SU-DHL-6 (cell line): ENCODE measurements around the gene SEZ6L.

Experiments
- H2AFZ ChIP-seq: fragments of 200-600 bp; sonication (generic); 2 replicates; pipeline ENCODE4 v1.6.1; 2014; ENCODE audit warnings: low read depth, mild to moderate bottlenecking, moderate library complexity, mixed read lengths, antibody characterized with exemption, low read length; ENCODE audit not compliant: severe bottlenecking
- H3F3A ChIP-seq: fragments of 200-600 bp; shearing (Covaris generic); 2 replicates; pipeline ENCODE4 v1.6.0; 2016; ENCODE audit warnings: antibody characterized with exemption, mild to moderate bottlenecking; ENCODE audit not compliant: insufficient read depth
- H3K27ac ChIP-seq: fragments of 200-600 bp; sonication (generic); 2 replicates; pipeline ENCODE4 v1.5.1; 2016; ENCODE audit warnings: low read depth, mild to moderate bottlenecking, low read length, moderate library complexity, mixed read lengths
- H3K27me3 ChIP-seq: fragments of 200-600 bp; sonication (generic), shearing (Covaris generic); 2 replicates; pipeline ENCODE4 v1.6.0; 2014; ENCODE audit warnings: mild to moderate bottlenecking, low read length
- H3K36me3 ChIP-seq: fragments of 200-600 bp; sonication (generic); 2 replicates; pipeline ENCODE4 v1.6.1; 2014; ENCODE audit warnings: mild to moderate bottlenecking, low read length, mixed read lengths
- H3K4me2 ChIP-seq: fragments of 300-600, 200-600 bp; shearing (Covaris generic), sonication (generic); 2 replicates; pipeline ENCODE4 v1.6.0; 2014; ENCODE audit warnings: low read length, low read depth, mild to moderate bottlenecking; ENCODE audit not compliant: poor library complexity, severe bottlenecking
- H3K4me3 ChIP-seq: fragments of 200-600 bp; sonication (generic); 2 replicates; pipeline ENCODE4 v1.5.1; 2014; ENCODE audit warnings: antibody characterized with exemption, low read length, mild to moderate bottlenecking, mixed read lengths; ENCODE audit not compliant: insufficient read depth, poor library complexity, severe bottlenecking
- H3K79me2 ChIP-seq: fragments of 200-600 bp; sonication (generic); 2 replicates; pipeline ENCODE4 v1.6.1; 2014; ENCODE audit warnings: mild to moderate bottlenecking, low read length, moderate library complexity; ENCODE audit not compliant: insufficient read depth
- H3K9ac ChIP-seq: fragments of 200-600 bp; sonication (generic); 2 replicates; pipeline ENCODE4 v1.7.0; 2014; ENCODE audit warnings: mild to moderate bottlenecking, low read length
- H3K9me2 ChIP-seq: fragments of 200-600 bp; sonication (generic); replicated peaks from 2 replicates; pipeline ENCODE4 v1.6.1; 2014; ENCODE audit warnings: low read length; ENCODE audit not compliant: insufficient read depth
- H3K9me3 ChIP-seq: fragments of 200-600 bp; sonication (generic); 2 replicates; pipeline ENCODE4 v1.6.1; 2014; ENCODE audit warnings: low read length, mixed read lengths; ENCODE audit not compliant: insufficient read depth
- H4K20me1 ChIP-seq: fragments of 200-600 bp; sonication (generic); 2 replicates; pipeline ENCODE4 v1.6.1; 2014; ENCODE audit warnings: low read depth, mild to moderate bottlenecking, antibody characterized with exemption, low read length, moderate library complexity, mixed read lengths
- CTCF ChIP-seq: fragments of 200-600 bp; sonication (generic); IDR thresholded peaks from one replicate; pipeline ENCODE4 v1.5.1; 2017; ENCODE audit warnings: antibody characterized with exemption, mild to moderate bottlenecking, low read length, moderate library complexity; ENCODE audit not compliant: insufficient read depth, poor library complexity, severe bottlenecking
- EZH2phosphoT487 ChIP-seq: fragments of 200-600 bp; sonication (generic), shearing (Covaris generic); conservative IDR thresholded peaks from 2 replicates; pipeline ENCODE4 v1.6.1; 2018; ENCODE audit warnings: mild to moderate bottlenecking, antibody characterized with exemption, low read length, moderate library complexity, mixed read lengths

The SEZ6L gene

DNA sequence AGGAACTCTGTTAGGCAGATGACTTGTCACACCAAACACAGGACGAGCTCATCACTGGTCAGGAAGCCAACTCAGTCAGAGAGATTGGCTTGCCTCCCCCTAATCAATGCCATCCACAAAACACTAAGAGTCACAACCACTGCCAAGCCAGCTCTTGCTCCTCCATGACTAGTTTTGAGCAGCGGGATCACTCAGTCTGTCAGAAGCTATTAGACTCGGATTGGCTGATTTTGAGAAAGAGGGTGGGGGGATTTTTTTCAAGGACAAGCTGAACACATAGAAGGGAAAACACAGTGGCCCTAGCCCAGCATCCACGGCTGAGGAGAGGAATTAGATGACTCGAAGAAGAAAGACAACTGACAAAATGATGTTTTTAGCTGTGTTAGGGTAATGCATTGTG, 55.9 kb downstream of the SEZ6L start:
- H3K36me3 ChIP-seq: no peaks in the 10 kb centered on the region
- TF ChIP-seq EZH2phosphoT487: no peak
- TF ChIP-seq CTCF: no peak
- no peaks in the 10 kb centered on the region for H3K9me2 ChIP-seq
- H3K4me3 ChIP-seq: no peak overlapping the region
- no peak overlapping the region for H3K27ac ChIP-seq
- no peak overlapping the region for H3K9ac ChIP-seq
- H3K4me2 ChIP-seq: no peak overlapping the region
- H3K9me3 ChIP-seq: no peaks in the 10 kb centered on the region
- no peaks in the 10 kb centered on the region for H3K27me3 ChIP-seq
- no peaks in the 10 kb centered on the region for H3K79me2 ChIP-seq
- H2AFZ ChIP-seq: no peak overlapping the region
- no peaks in the 10 kb centered on the region for H3F3A ChIP-seq
- no peaks in the 10 kb centered on the region for H4K20me1 ChIP-seq

- no peaks in the 10 kb centered on the region for H3F3A ChIP-seq
- H3K9me3 ChIP-seq: no peaks in the 10 kb centered on the region
- no peaks in the 10 kb centered on the region for H3K9me2 ChIP-seq
- H4K20me1 ChIP-seq: no peaks in the 10 kb centered on the region
- TF ChIP-seq CTCF (no peak), EZH2phosphoT487 (no peak)
- no peak overlapping the region for H3K9ac ChIP-seq
- no peak overlapping the region for H3K4me2 ChIP-seq
- H3K79me2 ChIP-seq: no peaks in the 10 kb centered on the region
- H3K36me3 ChIP-seq: no peaks in the 10 kb centered on the region
- H3K27me3 ChIP-seq: no peaks in the 10 kb centered on the region
- H3K4me3 ChIP-seq: no peak overlapping the region
- H3K27ac ChIP-seq: no peak overlapping the region
- no peak overlapping the region for H2AFZ ChIP-seq
Observed at GRCh38 chr22:26226538-26227297, 57.5 kb downstream of the SEZ6L start.

- Histone ChIP-seq H2AFZ (no peak overlapping the region), H3K4me2 (no peak overlapping the region), H3K27ac (no peak overlapping the region), H3K79me2 (no peaks in the 10 kb centered on the region), H4K20me1 (no peaks in the 10 kb centered on the region), H3K4me3 (no peak overlapping the region), H3K9me2 (no peaks in the 10 kb centered on the region), H3K9ac (no peak overlapping the region), H3K9me3 (no peaks in the 10 kb centered on the region), H3K36me3 (no peaks in the 10 kb centered on the region), H3F3A (no peaks in the 10 kb centered on the region), H3K27me3 (no peaks in the 10 kb centered on the region)
- TF ChIP-seq CTCF (no peak), EZH2phosphoT487 (no peak)
Observed at GRCh38 chr22:26229910-26230309, 60.6 kb downstream of the SEZ6L start.
